K562 (cell line): ENCODE data around the gene R3HDM2. TPM values are rescaled to one million over a fixed set of nuclear protein-coding genes. Genes with fewer than 3 reads are reported as not detected.
A peak's percentile ranks its signal among the peaks of the same experiment; 100 is the strongest.

Experiments
- BRF2 ChIP-seq: IDR thresholded peaks from 3 replicates; pipeline ENCODE4 v1.6.1; 2011; ENCODE audit warnings: borderline replicate concordance, mild to moderate bottlenecking; ENCODE audit not compliant: insufficient read length, insufficient read depth
- DACH1 ChIP-seq: fragments of 450-650 bp; IDR thresholded peaks from 2 replicates; pipeline ENCODE4 v1.6.1; 2018; ENCODE audit not compliant: partially characterized antibody
- ELK3 ChIP-seq: fragments of 450-650 bp; formaldehyde crosslinking; IDR thresholded peaks from 2 replicates; pipeline ENCODE4 v1.4.0; 2020; ENCODE audit warnings: mild to moderate bottlenecking
- EP400 ChIP-seq: fragments of 450-650 bp; IDR thresholded peaks from 2 replicates; pipeline ENCODE4 v1.6.1; 2017; ENCODE audit warnings: antibody characterized with exemption, mild to moderate bottlenecking, moderate library complexity
- FOXK1 ChIP-seq: sonication (generic); formaldehyde crosslinking; IDR thresholded peaks from 2 replicates; pipeline ENCODE4 v1.8.0; 2022; ENCODE audit warnings: missing genetic modification reagents, mild to moderate bottlenecking, borderline replicate concordance
- HDAC6 ChIP-seq: IDR thresholded peaks from 2 replicates; pipeline ENCODE4 v1.6.1; 2012; ENCODE audit warnings: low read depth, mild to moderate bottlenecking, control low read depth, inconsistent platforms, low read length, moderate library complexity
- NKRF ChIP-seq: fragments of 450-650 bp; IDR thresholded peaks from 2 replicates; pipeline ENCODE4 v1.6.1; 2016; ENCODE audit warnings: borderline replicate concordance
- PHB ChIP-seq: fragments of 250-450 bp; sonication (Bioruptor Pico); IDR thresholded peaks from 2 replicates; pipeline ENCODE4 v1.5.0; 2021
- POU5F1 ChIP-seq: fragments of 150-350 bp; IDR thresholded peaks from 2 replicates; pipeline ENCODE4 v1.6.1; 2014; ENCODE audit warnings: borderline replicate concordance, low read length, low read depth, mild to moderate bottlenecking; ENCODE audit not compliant: partially characterized antibody
- PRPF4 ChIP-seq: fragments of 200-400 bp; formaldehyde crosslinking; IDR thresholded peaks from one replicate; pipeline ENCODE4 v1.6.1; 2017; ENCODE audit warnings: low read length, low read depth, mild to moderate bottlenecking; ENCODE audit not compliant: insufficient read depth, poor library complexity, severe bottlenecking
- RNF219 ChIP-seq: fragments of 250-450 bp; sonication (Bioruptor Pico); IDR thresholded peaks from 2 replicates; pipeline ENCODE4 v1.5.0; 2022; ENCODE audit warnings: mild to moderate bottlenecking
- SAFB ChIP-seq: fragments of 200-400 bp; formaldehyde crosslinking; IDR thresholded peaks from 2 replicates; pipeline ENCODE4 v1.6.1; 2017; ENCODE audit warnings: low read depth, low read length, borderline replicate concordance
- SMARCA5 ChIP-seq: fragments of 450-650 bp; IDR thresholded peaks from 2 replicates; pipeline ENCODE4 v1.6.1; 2016
- SMARCE1 ChIP-seq: fragments of 450-650 bp; IDR thresholded peaks from 2 replicates; pipeline ENCODE4 v1.7.1; 2016; ENCODE audit warnings: mild to moderate bottlenecking
- TGIF2 ChIP-seq: sonication (generic); formaldehyde crosslinking; IDR thresholded peaks from 2 replicates; pipeline ENCODE4 v1.8.1; 2022; ENCODE audit warnings: mild to moderate bottlenecking, missing genetic modification reagents, moderate library complexity
- TSC22D4 ChIP-seq: fragments of 450-650 bp; IDR thresholded peaks from 2 replicates; pipeline ENCODE4 v1.6.1; 2016; ENCODE audit warnings: missing genetic modification characterization, missing biosample characterization, control low read depth
- U2AF1 ChIP-seq: fragments of 200-400 bp; formaldehyde crosslinking; optimal IDR thresholded peaks from 2 replicates; pipeline ENCODE3; 2017; ENCODE audit warnings: mild to moderate bottlenecking, low read depth, low read length, moderate library complexity
- ZBTB43 ChIP-seq: sonication (generic); formaldehyde crosslinking; IDR thresholded peaks from 2 replicates; pipeline ENCODE4 v1.8.0; 2023; ENCODE audit warnings: mild to moderate bottlenecking, missing genetic modification reagents
- ZNF134 ChIP-seq: fragments of 250-450 bp; sonication (Bioruptor Pico); conservative IDR thresholded peaks from 2 replicates; pipeline ENCODE4 v1.4.0; 2020
- ZNF511 ChIP-seq: sonication (generic); formaldehyde crosslinking; IDR thresholded peaks from 2 replicates; pipeline ENCODE4 v1.8.0; 2022; ENCODE audit warnings: mild to moderate bottlenecking, missing genetic modification reagents
- polyA plus RNA-seq, 8 experiments: library from polyadenylated mRNA; depleted of rRNA in 4 of 8; stranded (reverse) in 5 of 8; unstranded in 3 of 8; fragments of >200 nt; fragmentation: Nextera tagmentation in 2 of 8; fragmentation: Illumina TruSeq in 1 of 8; extraction: Ambion mirVana in 2 of 8; extraction: Trizol in 1 of 8; gene quantifications; 2 replicates each; pipeline versions ENCODE4 v1.2.1 to v1.2.3, GENCODE V29; 2011 to 2014; ENCODE audit warnings: inconsistent platforms in 1 of 8, missing spikeins in 1 of 8
- total RNA-seq, 7 experiments: library from RNA; depleted of rRNA in 6 of 7; stranded (reverse); fragments of >200 nt in 6 of 7; fragmentation: Illumina TruSeq in 2 of 7; extraction: Trizol in 2 of 7; gene quantifications; 2 replicates each; pipeline versions ENCODE4 v1.2.1 to v1.2.3, GENCODE V29; 2011 to 2021; ENCODE audit warnings: low replicate concordance in 1 of 7

The R3HDM2 gene
- total and polyA plus RNA-seq, 9 of the 15 experiments (the other 6 are each of a cell fraction or from before 2014, with no cell fraction given) = 3.3 to 18.8 (median 9.0) TPM

GRCh38 chr12:57229634-57230380, 201.0 kb downstream of the R3HDM2 start, which contains the start of gene SHMT2 (continued):
- no peak for TF ChIP-seq ZBTB43
- peak; percentile 72; the same call in 1 of the 2 replicates for TF ChIP-seq ZNF511 (CRISPR knock-in tag)
- TF ChIP-seq ELK3 (CRISPR knock-in tag) = no peak
- TF ChIP-seq PRPF4 = no peak
- no peak for TF ChIP-seq DACH1
- TF ChIP-seq FOXK1 (CRISPR knock-in tag) = no peak
- no peak for TF ChIP-seq TGIF2 (CRISPR knock-in tag)
- peak; percentile 36 for TF ChIP-seq POU5F1
- TF ChIP-seq SAFB = no peak
- no peak for TF ChIP-seq SMARCA5
- no peak for TF ChIP-seq BRF2
- no peak for TF ChIP-seq HDAC6
- peak; percentile 96 for TF ChIP-seq EP400
- no peak for TF ChIP-seq ZNF134
- no peak for TF ChIP-seq SMARCE1
- peak; percentile 84 for TF ChIP-seq NKRF
- no peak for TF ChIP-seq PHB (CRISPR knock-in tag)
- TF ChIP-seq TSC22D4 (tag) = no peak
- TF ChIP-seq U2AF1 = no peak
- TF ChIP-seq RNF219 = no peak
